Left ventricle myocardium inferior (tissue), 1 donor: ENCODE data around the gene NFIL3. TPM values are rescaled to one million over a fixed set of nuclear protein-coding genes. Genes with fewer than 3 reads are reported as not detected.
"Not testable (repeated sequence)": the region's sequence is repeated elsewhere in the genome, so short reads cannot be mapped to it uniquely, and the experiment has no call there.

Source experiments
- DNase-seq: peaks from one replicate; pipeline ENCODE4 v3.0.0-alpha.2; 2020
- H3K27ac ChIP-seq: fragments of 200-600 bp; replicated peaks from 2 replicates; pipeline ENCODE4 v1.8.0; 2021
- H3K27me3 ChIP-seq: fragments of 200-600 bp; 2 replicates; pipeline ENCODE4 v1.8.0; 2021; ENCODE audit warnings: low read depth
- H3K36me3 ChIP-seq: fragments of 200-600 bp; 2 replicates; pipeline ENCODE4 v1.8.0; 2021
- H3K4me1 ChIP-seq: fragments of 200-600 bp; 2 replicates; pipeline ENCODE4 v1.8.0; 2021
- H3K4me3 ChIP-seq: fragments of 200-600 bp; 2 replicates; pipeline ENCODE4 v1.8.0; 2021; ENCODE audit warnings: mild to moderate bottlenecking, moderate library complexity
- H3K9me3 ChIP-seq: fragments of 200-600 bp; replicated peaks from 2 replicates; pipeline ENCODE4 v1.8.0; 2021
- intact Hi-C: fragments of 100-400 bp; cut with micrococcal nuclease; formaldehyde crosslinking; loops from one replicate; pipeline ENCODE4 v1.11.0; 2022
- total RNA-seq: library from RNA; stranded (reverse); fragmentation: NEBNext Ultra II Directional; extraction: Animal tissue kit (Norgen Biotek cat#: 25700); gene quantifications from one replicate; pipeline ENCODE4 v1.2.1, GENCODE V29; 2021
- TF ChIP-seq, protein P1 (sequence below): fragments of 200-600 bp; IDR thresholded peaks from 2 replicates; pipeline ENCODE4 v1.8.0; 2021; ENCODE audit warnings: antibody characterized with exemption, mild to moderate bottlenecking, borderline replicate concordance
- donor health status: DM: no; HTN: yes; CAD: no; lungs with severe emphysema.

NFIL3 gene
- total RNA-seq, 1 donor from 2014 or later = 25.6 TPM

DNA sequence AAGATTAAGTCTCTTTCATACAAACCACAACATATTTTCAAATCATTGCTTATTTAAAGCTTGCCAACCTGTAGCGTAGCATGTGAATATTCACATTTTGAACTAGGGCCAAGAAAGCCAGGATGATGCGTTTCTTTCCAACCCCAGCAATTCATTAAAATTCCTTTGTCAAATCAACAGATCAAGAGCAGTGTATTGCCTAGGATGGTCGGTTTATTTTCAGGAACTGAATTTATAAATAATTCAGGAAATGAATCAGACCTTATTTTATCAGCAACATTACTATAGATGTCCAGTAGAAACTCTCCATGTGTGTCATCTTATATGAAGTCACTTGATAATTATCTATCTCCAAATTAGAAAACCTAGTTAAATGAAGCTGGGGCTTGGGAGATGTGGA, 48.7 kb downstream of the NFIL3 start:
- intact Hi-C loops = no loop called here

DNA sequence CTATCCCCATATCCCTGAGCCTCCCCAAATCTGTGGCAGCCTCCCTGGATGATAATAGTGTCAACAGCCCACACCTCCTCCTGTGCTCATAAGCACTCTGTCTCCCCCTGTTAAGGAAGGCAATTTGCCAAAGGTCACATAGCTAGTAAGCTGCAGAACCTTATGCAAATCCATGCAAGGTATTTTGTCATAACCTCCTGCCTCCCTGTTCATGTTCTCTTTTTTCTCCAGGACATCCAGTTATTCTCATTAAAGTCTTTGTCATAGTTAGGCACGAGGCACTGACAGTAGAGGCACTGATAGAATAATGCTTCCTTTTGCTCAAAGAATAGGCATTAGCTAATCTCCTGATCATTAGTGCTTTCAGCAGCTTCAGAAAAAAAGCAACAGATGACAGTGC, 51.7 kb downstream of the NFIL3 start:
- TF ChIP-seq, protein P1, sequence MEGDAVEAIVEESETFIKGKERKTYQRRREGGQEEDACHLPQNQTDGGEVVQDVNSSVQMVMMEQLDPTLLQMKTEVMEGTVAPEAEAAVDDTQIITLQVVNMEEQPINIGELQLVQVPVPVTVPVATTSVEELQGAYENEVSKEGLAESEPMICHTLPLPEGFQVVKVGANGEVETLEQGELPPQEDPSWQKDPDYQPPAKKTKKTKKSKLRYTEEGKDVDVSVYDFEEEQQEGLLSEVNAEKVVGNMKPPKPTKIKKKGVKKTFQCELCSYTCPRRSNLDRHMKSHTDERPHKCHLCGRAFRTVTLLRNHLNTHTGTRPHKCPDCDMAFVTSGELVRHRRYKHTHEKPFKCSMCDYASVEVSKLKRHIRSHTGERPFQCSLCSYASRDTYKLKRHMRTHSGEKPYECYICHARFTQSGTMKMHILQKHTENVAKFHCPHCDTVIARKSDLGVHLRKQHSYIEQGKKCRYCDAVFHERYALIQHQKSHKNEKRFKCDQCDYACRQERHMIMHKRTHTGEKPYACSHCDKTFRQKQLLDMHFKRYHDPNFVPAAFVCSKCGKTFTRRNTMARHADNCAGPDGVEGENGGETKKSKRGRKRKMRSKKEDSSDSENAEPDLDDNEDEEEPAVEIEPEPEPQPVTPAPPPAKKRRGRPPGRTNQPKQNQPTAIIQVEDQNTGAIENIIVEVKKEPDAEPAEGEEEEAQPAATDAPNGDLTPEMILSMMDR = no peak
- Histone ChIP-seq H3K4me3 (no peak overlapping the region), H3K27me3 (no peaks in the 10 kb centered on the region), H3K9me3 (no peaks in the 10 kb centered on the region), H3K36me3 (no peaks in the 10 kb centered on the region), H3K4me1 (no peaks in the 10 kb centered on the region), H3K27ac (no peak overlapping the region)
- DNase-seq = no peak
- intact Hi-C loops = no loop called here

More for the DNA sequence above, 48.7 kb downstream of the NFIL3 start:
- TF ChIP-seq, protein P1 = no peak
- no peak overlapping the region for H3K4me3 ChIP-seq
- no peak for DNase-seq
- H3K36me3 ChIP-seq = no peaks in the 10 kb centered on the region
- peaks cover 7% of the 10 kb centered on the region for H3K4me1 ChIP-seq
- no peaks in the 10 kb centered on the region for H3K9me3 ChIP-seq
- H3K27ac ChIP-seq = no peak overlapping the region
- H3K27me3 ChIP-seq = no peaks in the 10 kb centered on the region

DNA sequence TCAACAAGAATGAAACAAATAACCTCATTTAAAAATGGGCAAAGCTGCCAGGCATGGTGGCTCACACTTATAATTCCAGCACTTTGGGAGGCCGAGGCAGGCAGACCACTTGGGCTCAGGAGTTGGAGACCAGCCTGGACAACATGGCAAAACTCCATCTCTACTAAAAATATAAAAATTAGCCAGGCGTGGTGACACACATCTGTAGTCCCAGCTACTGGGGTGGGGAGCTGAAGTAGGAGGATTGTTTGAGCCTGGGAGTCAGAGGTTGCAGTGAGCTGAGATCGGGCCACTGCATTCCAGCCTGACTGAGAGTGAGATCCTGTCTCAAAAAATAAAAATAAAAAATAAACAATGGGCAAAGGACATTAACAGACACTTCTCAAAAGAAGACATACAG, 53.6 kb downstream of the NFIL3 start:
- intact Hi-C loops, H3K4me1 ChIP-seq, H3K36me3 ChIP-seq, H3K4me3 ChIP-seq, H3K27ac ChIP-seq, DNase-seq, H3K27me3 ChIP-seq, H3K9me3 ChIP-seq: not testable (repeated sequence)

DNA sequence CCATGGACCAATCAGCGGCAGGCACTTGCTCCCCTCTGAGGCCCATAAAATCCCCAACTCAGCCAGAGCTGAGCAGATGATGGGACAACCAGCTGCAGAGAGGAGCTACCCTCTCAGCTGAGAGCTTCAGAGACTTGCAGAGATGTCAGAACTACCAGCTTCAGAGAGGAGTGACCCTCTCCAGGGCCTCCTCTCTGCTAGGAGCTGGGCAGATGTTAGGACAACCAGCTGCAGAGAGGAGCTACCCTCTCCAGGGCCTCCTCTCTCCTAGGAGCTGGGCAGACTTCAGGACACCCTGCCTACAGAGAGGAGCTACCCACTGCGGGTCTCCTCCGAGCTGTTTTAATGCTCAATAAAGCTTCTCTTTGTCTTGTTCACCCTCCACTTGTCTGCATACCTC, 58.9 kb downstream of the NFIL3 start:
- intact Hi-C loops = no loop called here
- no peaks in the 10 kb centered on the region for H3K27me3 ChIP-seq
- H3K4me1 ChIP-seq = peaks cover 26% of the 10 kb centered on the region
- TF ChIP-seq, protein P1 = no peak
- DNase-seq = no peak
- no peaks in the 10 kb centered on the region for H3K9me3 ChIP-seq
- no peak overlapping the region for H3K27ac ChIP-seq
- no peaks in the 10 kb centered on the region for H3K36me3 ChIP-seq
- no peak overlapping the region for H3K4me3 ChIP-seq

DNA sequence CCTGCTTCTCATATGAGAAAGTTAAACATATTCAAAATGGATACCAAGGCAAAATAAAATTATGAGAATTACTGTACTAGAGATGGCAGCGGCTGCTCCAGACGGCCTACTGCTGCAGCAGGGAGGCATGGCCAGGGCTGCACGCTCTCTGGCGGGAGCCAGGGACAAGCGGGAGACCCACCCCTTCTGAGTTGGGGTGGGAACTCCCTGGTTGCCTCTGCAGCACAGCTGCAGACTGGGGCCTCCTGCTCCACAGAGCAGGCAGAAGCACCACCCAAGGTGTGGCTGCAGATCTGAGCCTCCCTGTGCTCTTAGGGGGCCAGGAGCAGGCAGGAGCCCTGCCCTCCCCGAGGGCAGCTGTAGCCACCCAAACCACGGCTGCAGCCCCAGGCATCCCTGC, 59.6 kb downstream of the NFIL3 start:
- no peaks in the 10 kb centered on the region for H3K36me3 ChIP-seq
- H3K9me3 ChIP-seq = no peaks in the 10 kb centered on the region
- peaks cover 33% of the 10 kb centered on the region for H3K4me1 ChIP-seq
- intact Hi-C loops = no loop called here
- no peaks in the 10 kb centered on the region for H3K27me3 ChIP-seq
- no peak for DNase-seq
- TF ChIP-seq, protein P1 = no peak
- H3K27ac ChIP-seq = no peak overlapping the region
- H3K4me3 ChIP-seq = no peak overlapping the region

DNA sequence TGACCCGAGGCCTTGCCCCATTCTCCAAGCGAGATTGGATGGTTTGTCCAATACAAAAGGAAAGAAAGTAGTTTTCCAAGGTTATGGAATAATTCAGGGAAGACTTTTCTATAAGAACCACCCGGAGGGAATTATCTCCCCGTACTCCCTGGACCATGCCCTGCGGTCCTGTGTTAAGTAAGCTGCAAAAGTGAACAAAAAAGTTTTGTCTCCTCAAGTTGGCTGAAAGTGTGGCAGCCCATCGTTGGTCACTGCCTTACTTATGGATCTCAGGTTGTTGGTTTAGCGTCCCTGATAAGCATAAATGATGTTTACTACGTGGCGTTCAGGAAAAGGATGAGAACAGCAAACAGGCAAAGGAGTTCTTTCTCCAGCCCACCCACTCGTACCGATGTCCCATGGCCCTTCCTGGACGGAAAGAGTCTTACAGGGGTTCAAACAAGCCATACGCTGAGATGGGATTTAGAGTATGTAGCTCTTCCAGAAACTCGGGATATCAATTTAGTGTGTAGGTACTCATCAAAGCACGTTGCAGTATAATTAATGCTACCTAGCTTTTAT, 61.5 kb downstream of the NFIL3 start:
- Histone ChIP-seq H3K9me3 (no peaks in the 10 kb centered on the region), H3K4me3 (peak overlapping the region; percentile 95), H3K36me3 (no peaks in the 10 kb centered on the region), H3K27me3 (no peaks in the 10 kb centered on the region), H3K4me1 (peaks cover 50% of the 10 kb centered on the region), H3K27ac (peak overlapping the region; percentile 92)
- no peak for DNase-seq
- intact Hi-C loops = no loop called here
- TF ChIP-seq, protein P1 = no peak
